Left hindlimb (tissue), 1 donor: ENCODE data around the gene EZH2.

Source experiments
- DNase-seq: peaks from one replicate; pipeline ENCODE4 v3.0.0-alpha.2; 2018

EZH2 gene

GRCh38 chr7:148804343-148805235, 79.5 kb downstream of the EZH2 start:
- no peak for DNase-seq

- DNase-seq = no peak
Observed at GRCh38 chr7:148803094-148803493, 81.0 kb downstream of the EZH2 start.

- no peak for DNase-seq
Observed at GRCh38 chr7:148802101-148802493, 82.0 kb downstream of the EZH2 start.

- no peak for DNase-seq
Observed at GRCh38 chr7:148800677-148801076, 83.4 kb downstream of the EZH2 start.

GRCh38 chr7:148799893-148800555, 84.1 kb downstream of the EZH2 start:
- DNase-seq = no peak

GRCh38 chr7:148796841-148797240, 87.2 kb downstream of the EZH2 start:
- DNase-seq = no peak

- DNase-seq = no peak
Observed at GRCh38 chr7:148794476-148794875, 89.6 kb downstream of the EZH2 start.

- DNase-seq = no peak
Observed at GRCh38 chr7:148793590-148793989, 90.5 kb downstream of the EZH2 start.

GRCh38 chr7:148791546-148791945, 92.5 kb downstream of the EZH2 start:
- DNase-seq = no peak

- no peak for DNase-seq
Observed at GRCh38 chr7:148790850-148791249, 93.2 kb downstream of the EZH2 start.

GRCh38 chr7:148790131-148790726, 93.9 kb downstream of the EZH2 start:
- no peak for DNase-seq

GRCh38 chr7:148789220-148789619, 94.9 kb downstream of the EZH2 start:
- DNase-seq = no peak

- DNase-seq = no peak
Observed at GRCh38 chr7:148787571-148788295, 96.4 kb downstream of the EZH2 start.

- DNase-seq = no peak
Observed at GRCh38 chr7:148783801-148784527, 100.1 kb downstream of the EZH2 start.

- no peak for DNase-seq
Observed at GRCh38 chr7:148782757-148783456, 101.2 kb downstream of the EZH2 start.

- DNase-seq = no peak
Observed at GRCh38 chr7:148774471-148774870, 109.6 kb downstream of the EZH2 start.

GRCh38 chr7:148773334-148773733, 110.8 kb downstream of the EZH2 start:
- no peak for DNase-seq

GRCh38 chr7:148772297-148773089, 111.6 kb downstream of the EZH2 start:
- DNase-seq = no peak

GRCh38 chr7:148770004-148770403, 114.1 kb downstream of the EZH2 start:
- no peak for DNase-seq

GRCh38 chr7:148763622-148764021, 120.5 kb downstream of the EZH2 start:
- no peak for DNase-seq
